ENCODE data around the gene NXF1.
"Not testable (repeated sequence)": the region's sequence is repeated elsewhere in the genome, so short reads cannot be mapped to it uniquely, and the experiment has no call there.

Gene NXF1

DNA sequence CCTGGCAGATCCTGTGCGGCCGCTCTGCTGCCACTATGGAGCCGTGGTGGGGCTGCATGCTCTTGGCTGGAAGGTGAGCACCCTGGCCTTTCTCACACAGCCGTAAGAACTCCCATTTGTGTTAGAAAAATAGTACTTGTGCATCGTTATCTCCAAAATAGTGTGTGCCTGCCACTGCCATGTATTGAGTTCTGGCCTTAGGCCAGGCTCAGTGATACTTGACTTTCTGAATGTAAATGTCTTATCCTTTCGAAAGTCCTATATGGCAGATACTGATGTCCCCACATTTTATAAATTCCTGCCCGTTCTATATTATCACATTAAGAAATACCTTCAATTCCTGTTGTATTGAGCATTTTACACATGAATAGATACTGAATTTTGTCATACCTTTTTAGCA, 22.5 kb downstream of the NXF1 start:
- no peak for DNase-seq

DNA sequence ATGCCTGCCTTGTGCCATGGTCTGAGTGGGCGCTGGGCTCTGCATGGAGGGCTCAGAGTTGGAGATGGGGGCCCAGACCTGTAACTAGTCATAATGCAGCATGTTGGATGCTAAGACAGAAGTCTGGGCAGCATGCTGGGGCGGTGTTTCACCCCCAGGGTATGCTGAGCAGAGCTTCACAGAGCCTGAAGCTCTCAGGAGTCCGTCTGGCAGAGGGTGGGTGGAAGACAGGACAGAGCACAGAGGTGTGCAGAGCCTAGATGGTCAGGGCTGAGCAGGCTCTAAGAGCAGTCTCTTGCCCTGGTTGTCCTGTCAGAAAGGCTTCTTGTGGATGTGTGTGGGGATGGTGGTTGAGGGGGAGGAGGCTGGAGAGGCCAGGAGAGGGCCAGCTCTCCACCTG, 26.8 kb downstream of the NXF1 start:
- no peak for DNase-seq

DNA sequence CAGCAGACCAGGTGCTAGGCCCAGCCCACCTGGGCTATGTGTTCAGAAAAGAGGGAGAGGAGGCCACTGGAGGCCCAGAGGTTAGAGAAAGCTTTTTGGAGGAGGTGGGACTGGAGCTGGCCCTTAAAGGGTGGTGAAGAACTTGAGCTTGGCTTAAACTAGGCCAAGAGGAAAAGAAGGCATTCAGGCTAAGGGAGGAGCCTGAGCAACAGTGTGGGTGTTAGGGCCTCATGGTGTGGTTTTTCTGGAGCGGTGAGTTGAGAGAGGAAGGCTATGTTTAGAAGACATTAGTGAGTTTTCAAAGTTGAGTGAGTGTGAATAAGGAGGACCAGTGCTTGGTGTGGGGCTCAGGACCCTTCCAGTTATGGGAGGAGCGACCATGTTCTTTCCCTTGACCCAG, 27.9 kb downstream of the NXF1 start:
- DNase-seq = no peak

DNA sequence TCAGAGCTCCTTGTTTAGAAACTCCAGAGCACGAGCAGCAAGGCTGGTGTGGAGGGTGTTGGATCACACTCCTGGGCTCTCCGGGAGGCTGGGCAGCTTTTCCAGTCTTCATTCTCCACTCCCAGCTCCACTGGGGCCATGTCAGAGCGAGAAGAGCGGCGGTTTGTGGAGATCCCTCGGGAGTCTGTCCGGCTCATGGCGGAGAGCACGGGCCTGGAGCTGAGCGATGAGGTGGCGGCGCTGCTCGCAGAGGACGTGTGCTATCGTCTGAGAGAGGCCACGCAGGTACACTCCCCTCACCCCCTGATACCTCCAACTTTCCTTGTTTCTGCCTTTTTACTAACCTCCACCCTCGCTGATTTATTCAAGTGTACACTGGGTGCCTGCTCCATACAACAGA, 29.6 kb downstream of the NXF1 start:
- DNase-seq = no peak

DNA sequence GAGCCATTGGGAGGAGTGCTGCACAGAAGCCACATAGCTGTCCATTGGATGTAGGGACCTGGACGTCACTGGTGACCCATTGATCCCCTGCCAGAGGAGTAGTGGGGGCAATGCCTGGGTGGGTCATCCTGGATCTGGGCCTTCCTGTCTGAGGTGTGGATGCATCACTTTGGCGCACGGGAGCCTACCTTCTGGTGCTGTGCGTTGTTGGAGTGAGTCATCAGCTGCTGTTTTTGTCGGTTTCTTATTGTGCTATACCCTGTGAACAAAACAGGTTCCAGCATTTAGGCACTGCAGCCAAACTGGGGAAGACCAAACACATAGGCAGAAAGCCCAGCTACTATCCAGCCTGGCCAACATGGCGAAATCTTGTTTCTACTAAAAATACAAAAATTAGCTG, 30.8 kb downstream of the NXF1 start:
- no peak for DNase-seq

DNA sequence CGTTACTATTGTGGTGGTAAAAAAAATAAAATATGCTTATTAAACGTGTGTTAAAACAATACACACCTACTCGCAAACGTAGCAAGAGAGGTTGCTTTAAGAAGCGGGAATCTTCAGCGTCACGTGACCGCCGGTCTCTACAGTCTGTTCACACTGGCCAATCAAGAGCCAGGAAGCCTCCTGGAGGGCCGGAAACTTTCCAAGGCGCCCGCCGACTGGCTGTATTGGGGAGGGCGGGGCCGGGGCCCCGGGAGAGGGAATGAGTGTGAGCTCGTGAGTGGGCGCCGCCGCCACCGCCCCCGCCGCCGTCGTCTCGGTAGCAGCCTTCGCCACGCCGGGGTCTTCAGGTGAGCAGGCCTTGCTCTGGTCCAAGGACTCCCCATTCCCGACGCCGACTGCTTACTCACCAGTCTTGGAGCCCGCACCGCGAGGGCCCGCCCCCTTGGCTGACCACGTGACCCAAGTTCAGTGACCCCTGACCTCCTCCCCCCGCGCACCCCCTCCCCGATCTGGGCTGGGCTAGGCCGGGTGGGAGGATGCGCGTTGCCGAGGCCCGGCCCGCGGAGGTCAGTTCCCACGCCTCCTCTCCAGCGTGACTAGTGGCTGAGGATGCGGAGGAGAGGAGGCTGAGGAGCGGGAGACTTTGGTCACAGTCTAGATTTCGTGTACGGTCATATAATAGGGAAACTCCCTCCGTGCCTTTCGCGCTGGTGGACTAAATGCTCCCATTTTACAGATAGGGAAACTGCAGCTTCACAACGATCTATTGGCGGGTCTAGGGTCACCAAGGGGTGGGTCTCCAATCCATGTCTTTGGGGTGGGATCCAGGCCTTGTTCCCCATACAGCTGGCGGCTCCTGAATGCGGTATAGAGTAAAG, 33.9 kb downstream of the NXF1 start, which contains the start of gene TAF6L:
Gene TAF6L, plus strand, starts transcription at position 253 of the 878 bp plus-strand sequence. CDS start 4,388 bp downstream, outside the sequence.
- DNase-seq = peak; percentile 98

DNA sequence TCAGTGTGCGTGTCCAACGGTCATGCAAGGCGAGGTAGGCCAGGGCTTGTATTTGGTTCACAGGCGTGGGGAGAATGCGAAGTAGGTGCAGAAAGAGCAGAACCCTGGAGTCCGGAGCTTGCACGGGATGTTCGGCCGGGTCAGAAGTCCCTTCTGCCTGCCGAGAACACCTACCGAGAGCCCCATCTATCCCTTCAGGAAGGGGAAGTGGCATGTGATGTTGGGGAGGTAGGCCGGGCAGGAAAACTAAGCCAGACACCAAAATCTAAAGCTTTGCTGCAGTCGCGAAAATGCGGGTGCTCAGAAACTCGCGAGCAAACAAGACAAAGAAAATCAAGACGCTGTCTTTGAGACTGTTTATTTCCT, 34.5 kb downstream of the NXF1 start:
- peak; percentile 49 for DNase-seq

DNA sequence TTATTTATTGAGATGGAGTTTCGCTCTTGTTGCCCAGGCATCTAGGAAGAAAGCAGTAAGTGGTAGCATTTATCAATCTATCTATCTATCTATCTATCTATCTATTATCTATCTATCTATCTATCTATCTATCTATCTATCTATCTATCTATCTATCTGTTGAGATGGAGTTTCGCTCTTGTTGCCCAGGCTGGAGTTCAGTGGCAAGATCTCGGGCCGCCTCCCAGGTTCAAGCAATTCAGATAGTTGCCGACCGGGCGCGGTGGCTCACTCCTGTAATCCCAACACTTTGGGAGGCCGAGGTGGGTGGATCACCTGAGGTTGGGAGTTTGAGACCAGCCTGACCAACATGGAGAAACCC, 44.4 kb downstream of the NXF1 start:
- DNase-seq = not testable (repeated sequence)

DNA sequence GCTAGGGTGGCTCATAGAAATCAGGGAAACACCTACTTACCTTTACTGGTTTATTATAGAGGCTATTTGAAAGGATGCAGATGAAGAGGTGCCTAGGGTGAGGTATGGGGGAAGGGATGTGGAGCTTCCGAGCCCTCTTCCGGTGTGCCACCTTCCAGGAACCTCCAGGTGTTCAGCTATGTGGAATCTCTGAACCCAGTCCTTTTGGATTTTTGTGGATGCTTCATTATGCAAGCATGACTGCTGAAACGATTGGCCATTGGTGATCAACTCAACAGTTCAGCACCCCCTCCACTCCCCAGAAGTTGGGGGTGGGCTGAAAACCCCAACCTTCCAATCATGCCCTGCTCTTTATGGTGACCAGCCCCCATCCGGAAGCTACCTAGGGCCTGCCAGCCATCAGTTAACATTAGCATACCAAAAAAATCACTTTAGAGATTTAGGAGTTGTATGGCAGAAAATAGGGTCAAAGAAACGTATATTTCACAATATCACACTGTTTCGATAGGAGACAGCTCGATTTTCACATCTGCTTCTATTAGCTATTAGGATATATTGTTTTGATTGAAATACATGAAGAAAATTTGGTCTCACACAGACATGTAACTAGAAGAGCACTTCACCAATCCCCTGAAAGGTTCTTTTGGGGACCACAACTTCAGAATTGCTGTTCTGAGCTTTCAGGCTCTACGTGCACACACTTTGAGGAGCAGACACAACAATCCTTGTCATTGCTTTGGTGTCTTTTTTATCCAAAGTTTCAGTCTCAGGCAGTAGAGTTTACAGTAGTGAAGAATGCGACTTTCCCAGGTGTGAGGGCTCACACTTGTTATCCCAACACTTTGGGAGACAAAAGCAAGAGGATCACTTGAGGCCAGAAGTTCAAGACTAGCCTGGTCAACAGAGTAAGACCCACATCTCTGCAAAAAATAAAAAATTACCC, 47.1 kb downstream of the NXF1 start:
- DNase-seq = no peak

DNA sequence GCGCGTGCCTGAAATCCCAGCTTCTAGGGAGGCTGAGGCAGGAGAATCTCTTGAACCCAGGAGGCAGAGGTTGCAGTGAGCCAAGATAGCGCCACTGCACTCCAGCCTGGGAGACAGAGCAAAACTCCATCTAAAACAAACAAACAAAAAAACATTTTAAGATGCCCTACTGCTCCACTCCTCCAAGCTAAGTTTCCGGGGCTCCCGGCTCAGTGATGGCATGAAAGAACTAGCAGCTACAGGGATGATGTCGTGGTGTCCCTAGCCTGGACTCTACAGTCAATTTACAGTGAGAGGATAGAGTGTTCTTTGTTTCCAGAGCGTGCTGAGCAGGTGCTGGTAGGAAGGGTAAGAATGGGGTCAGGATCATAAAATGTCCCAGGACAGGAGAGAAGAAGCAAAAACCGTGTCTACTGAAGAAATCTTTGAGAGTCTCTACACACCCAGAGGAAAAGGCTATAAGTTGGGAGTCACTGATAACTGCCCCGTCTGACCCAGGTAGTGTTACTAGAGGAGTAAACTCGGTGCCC, 50.1 kb downstream of the NXF1 start:
- no peak for DNase-seq

DNA sequence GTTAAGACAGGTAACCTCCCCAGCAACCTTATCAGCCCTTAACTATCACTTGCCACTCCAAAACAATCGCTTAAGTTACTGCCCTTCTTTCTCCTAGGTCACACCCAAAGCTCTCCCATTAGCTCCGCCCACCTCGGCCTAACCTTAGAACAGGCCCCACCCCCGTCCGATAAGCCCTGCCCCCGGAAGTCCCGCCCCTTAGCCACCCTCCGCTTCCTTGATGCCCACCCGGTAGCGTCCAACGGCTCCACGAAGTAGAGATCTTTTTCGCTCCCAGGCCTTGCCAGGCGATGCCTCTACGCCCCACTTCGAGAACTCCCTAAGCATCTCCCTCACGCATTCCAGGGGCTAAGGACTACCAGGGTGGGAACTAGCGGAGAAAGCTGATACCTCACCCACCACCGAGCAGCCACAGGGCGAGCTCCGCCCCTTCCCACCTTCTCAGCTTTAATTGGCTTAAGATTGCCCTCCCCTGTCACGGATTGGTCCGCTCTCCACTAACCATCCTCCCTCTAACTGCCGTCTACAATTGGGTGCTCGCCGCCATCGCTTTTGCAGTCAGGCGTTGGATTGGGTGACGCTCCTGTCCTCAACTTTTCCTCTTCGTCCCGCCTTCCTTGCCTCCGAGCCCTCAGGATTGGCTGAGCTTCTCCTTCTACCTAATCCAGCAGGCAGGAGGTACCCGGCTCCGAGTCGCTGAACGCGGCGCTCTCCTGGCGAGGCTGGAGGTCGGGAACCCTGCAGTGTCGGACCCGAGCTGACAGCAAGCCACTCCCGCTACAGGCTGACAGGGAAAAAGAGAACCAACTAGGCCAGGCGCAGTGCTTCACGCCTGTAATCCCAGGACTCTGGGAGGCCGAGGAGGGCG, 51.3 kb downstream of the NXF1 start, which contains the start of gene ZBTB3:
Gene ZBTB3, minus strand, starts transcription at position 425 of the 868 bp plus-strand sequence. CDS start 496 bp downstream, outside the sequence.
- DNase-seq = peak; percentile 98

DNA sequence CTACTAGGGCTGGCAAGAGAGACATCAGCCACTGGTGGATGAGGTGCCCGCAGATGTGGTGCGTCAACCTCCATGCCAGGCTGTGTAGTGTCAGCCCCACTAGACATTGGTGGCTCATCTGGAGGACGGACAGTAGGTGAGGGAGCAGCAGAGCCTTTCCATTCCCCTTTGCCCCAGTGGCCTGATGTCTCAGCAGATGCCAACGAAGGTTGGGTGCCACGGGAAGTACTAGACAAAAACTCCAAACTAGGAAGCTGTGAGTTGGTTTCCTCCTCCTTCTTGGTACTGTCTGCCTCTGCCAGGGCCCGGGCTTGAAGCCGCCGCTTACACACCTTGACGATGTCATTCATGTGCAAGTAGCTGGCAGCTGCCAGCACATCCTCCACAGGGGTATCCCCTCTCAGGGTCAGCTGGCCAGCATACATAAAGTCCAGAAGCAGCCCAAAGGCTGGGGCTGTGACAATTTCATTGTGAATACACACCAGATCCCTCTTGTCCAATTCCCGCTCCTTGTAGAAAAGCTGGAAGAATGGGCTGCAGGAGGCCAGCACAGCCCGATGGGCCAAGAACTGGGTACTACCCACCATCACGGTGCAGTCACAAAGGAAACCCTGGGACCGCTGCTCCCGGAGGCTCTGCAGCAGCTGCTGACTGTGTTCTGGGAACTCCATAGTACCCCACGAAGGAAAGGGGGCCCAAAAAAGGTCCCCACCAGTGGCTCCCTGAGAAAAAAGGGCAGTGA, 52.1 kb downstream of the NXF1 start:
- DNase-seq = no peak

DNA sequence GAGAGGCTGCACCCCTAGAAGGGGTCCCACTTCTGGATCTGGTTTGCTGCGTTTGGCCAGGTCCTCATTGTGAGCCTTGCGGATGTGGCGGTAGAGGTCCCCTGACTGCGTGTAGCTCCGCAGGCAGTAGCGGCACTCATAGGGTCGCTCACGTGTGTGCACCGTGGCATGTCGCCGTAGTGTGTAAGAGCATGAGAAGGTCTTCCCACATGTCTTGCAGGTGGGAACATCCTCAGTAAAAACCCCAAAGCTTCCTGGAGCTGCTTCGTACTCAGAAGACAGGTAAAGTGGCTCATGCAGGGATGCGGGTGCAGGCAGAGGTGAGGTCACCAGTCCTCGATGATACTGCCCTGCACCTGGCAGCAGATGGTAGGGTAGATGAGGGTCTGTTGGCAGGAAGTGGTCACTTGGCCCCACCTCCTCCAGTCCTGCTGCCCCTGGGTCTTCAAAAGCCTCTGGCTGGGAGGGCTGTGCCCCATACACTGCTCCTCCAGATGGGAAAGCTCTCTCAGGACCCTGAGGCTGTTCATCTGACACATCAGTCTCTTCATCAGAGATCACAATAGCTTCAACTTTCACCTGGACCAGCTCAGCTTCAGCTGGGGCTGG, 53.0 kb downstream of the NXF1 start:
- no peak for DNase-seq

DNA sequence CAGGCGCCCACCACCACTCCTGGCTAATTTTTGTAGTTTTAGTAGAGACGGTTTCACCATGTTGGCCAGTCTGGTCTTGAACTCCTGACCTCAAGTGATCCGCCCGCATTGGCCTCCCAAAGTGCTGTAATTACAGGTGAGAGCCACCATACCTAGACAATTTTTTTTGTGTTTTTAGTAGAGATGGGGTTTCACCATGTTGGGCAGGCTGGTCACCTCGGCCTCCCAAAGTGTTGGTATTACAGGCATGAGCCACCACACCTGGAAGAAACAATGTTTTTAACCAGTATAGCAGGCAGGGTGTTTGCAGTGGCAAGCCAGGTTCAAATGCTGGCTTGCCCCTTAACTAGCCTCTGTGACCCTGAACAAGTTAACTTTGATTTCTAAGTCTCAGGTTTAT, 55.3 kb downstream of the NXF1 start:
- DNase-seq = not testable (repeated sequence)

DNA sequence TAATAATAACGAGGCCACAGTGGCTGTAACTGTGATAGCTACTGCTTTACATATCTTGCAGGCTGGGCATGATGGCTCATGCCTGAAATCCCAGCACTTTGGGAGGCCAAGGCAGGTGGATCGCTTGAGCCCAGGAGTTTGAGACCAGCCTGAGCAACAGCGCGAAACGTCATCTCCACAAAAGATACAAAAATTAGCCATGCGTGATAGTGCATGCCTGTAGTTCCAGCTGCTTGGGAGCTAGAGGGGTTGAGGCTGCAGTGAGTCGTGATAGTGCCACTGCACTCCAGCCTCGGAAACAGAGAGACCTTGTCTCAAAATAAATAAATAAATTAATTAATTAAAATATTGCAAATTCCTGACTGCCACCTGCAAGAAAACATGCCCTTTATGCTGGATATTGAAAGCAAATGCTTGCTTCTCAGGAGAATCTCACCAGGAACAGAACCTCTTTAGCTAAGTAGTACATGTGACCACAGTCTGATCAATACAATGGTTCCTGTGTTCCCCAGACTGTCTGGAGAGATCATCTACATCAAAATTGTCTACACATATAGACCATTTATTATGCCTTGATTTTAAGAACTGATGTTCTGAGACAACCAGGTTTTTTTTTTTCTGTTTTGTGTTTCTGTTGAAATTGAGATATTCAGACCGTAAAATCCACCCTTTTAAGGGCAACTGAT, 57.6 kb downstream of the NXF1 start:
- DNase-seq = no peak

Data from left hindlimb (tissue), 1 donor.